Neural progenitor cell (in vitro differentiated cells): ENCODE results near the gene FIGLA.

Source experiments
- CTCF ChIP-seq: fragments of 200-600 bp; sonication (generic); IDR thresholded peaks from 2 replicates; pipeline ENCODE4 v1.5.1; 2017; ENCODE audit warnings: antibody characterized with exemption, mild to moderate bottlenecking
- EZH2 ChIP-seq: fragments of 200-600 bp; sonication (generic); IDR thresholded peaks from 2 replicates; pipeline ENCODE4 v1.6.1; 2017; ENCODE audit warnings: antibody characterized with exemption, mild to moderate bottlenecking, moderate library complexity

- TF ChIP-seq CTCF: peak; percentile 83
- TF ChIP-seq EZH2: no peak
Observed at GRCh38 chr2:70789304-70790135, 923 bp downstream of the FIGLA start.
